WTC11 (cell line): Measurements from ENCODE around the gene CPT1B. TPM values are rescaled to one million over a fixed set of nuclear protein-coding genes. Genes with fewer than 3 reads are reported as not detected.

Experiments
- ATAC-seq: fragments of 200-7000 bp; cut with Tn5 transposase; 2 replicates; pipeline ENCODE4 v1.10.0; 2021; ENCODE audit warnings: mild to moderate bottlenecking, moderate library complexity
- CTCF ChIA-PET: fragments of 300-600 bp; sonication (Branson Sonifier 250); formaldehyde crosslinking; loops from one replicate; lab custom pipeline; 2021; ENCODE audit warnings: antibody characterized with exemption; lab: Charles Lee
- POLR2A ChIA-PET: fragments of 350-600 bp; sonication (Branson Sonifier 250); formaldehyde crosslinking; loops from one replicate; lab custom pipeline; 2021; ENCODE audit warnings: antibody characterized with exemption; lab: Charles Lee
- DNase-seq: peaks from one replicate; pipeline ENCODE4 v3.0.0; 2021; ENCODE audit warnings: low spot score
- H3K27ac Mint-ChIP-seq: 2 replicates; pipeline ENCODE4 v1.8.0; 2021; ENCODE audit warnings: mixed read lengths
- H3K27me3 Mint-ChIP-seq: 2 replicates; pipeline ENCODE4 v1.8.0; 2021; ENCODE audit warnings: low read depth, mild to moderate bottlenecking, moderate library complexity, mixed read lengths
- H3K36me3 Mint-ChIP-seq: 2 replicates; pipeline ENCODE4 v1.8.0; 2021; ENCODE audit warnings: mixed read lengths
- H3K4me1 Mint-ChIP-seq: 2 replicates; pipeline ENCODE4 v1.8.0; 2022; ENCODE audit warnings: mixed read lengths
- H3K4me3 Mint-ChIP-seq: 2 replicates; pipeline ENCODE4 v1.8.0; 2021; ENCODE audit warnings: mild to moderate bottlenecking, moderate library complexity, mixed read lengths
- H3K9me3 Mint-ChIP-seq: 2 replicates; pipeline ENCODE4 v1.8.0; 2021; ENCODE audit warnings: mixed read lengths
- AR ChIP-seq: fragments of 250-450 bp; sonication (Bioruptor Pico); IDR thresholded peaks from 2 replicates; pipeline ENCODE4 v1.9.0; 2021; ENCODE audit warnings: mild to moderate bottlenecking
- ATF1 ChIP-seq: sonication (generic); formaldehyde crosslinking; IDR thresholded peaks from 2 replicates; pipeline ENCODE4 v1.8.1; 2023; ENCODE audit warnings: mild to moderate bottlenecking, moderate library complexity, missing genetic modification reagents
- ERG ChIP-seq: fragments of 250-450 bp; sonication (Bioruptor Pico); IDR thresholded peaks from 2 replicates; pipeline ENCODE4 v1.8.0; 2021; ENCODE audit warnings: mild to moderate bottlenecking
- FOXJ3 ChIP-seq: sonication (generic); formaldehyde crosslinking; IDR thresholded peaks from 2 replicates; pipeline ENCODE4 v1.9.0; 2021; ENCODE audit warnings: missing genetic modification reagents, mild to moderate bottlenecking, borderline replicate concordance
- GABPB1 ChIP-seq: sonication (generic); formaldehyde crosslinking; IDR thresholded peaks from 2 replicates; pipeline ENCODE4 v1.8.1; 2023; ENCODE audit warnings: mild to moderate bottlenecking, missing genetic modification reagents
- IRF2 ChIP-seq: sonication (generic); formaldehyde crosslinking; IDR thresholded peaks from 2 replicates; pipeline ENCODE4 v1.8.0; 2022; ENCODE audit warnings: low read depth, missing genetic modification reagents, borderline replicate concordance
- KAT7 ChIP-seq: sonication (generic); formaldehyde crosslinking; IDR thresholded peaks from 2 replicates; pipeline ENCODE4 v1.8.1; 2023; ENCODE audit warnings: missing genetic modification reagents, mild to moderate bottlenecking, borderline replicate concordance
- NFE2L1 ChIP-seq: sonication (generic); formaldehyde crosslinking; IDR thresholded peaks from 2 replicates; pipeline ENCODE4 v1.8.1; 2023; ENCODE audit warnings: missing genetic modification reagents
- NFYB ChIP-seq: sonication (generic); formaldehyde crosslinking; conservative IDR thresholded peaks from 2 replicates; pipeline ENCODE4 v1.8.0; 2022; ENCODE audit warnings: low read depth, missing genetic modification reagents
- NR3C1 ChIP-seq: sonication (generic); formaldehyde crosslinking; conservative IDR thresholded peaks from 2 replicates; pipeline ENCODE4 v1.8.1; 2023; ENCODE audit warnings: low read depth, mild to moderate bottlenecking, missing genetic modification reagents
- PREB ChIP-seq: sonication (generic); formaldehyde crosslinking; IDR thresholded peaks from 2 replicates; pipeline ENCODE4 v1.8.1; 2022; ENCODE audit warnings: mild to moderate bottlenecking, missing genetic modification reagents, moderate library complexity, borderline replicate concordance
- SP1 ChIP-seq: sonication (generic); formaldehyde crosslinking; conservative IDR thresholded peaks from 2 replicates; pipeline ENCODE4 v1.8.1; 2022; ENCODE audit warnings: missing genetic modification reagents
- ZBTB21 ChIP-seq: sonication (generic); formaldehyde crosslinking; IDR thresholded peaks from 2 replicates; pipeline ENCODE4 v1.8.1; 2023; ENCODE audit warnings: mild to moderate bottlenecking, missing genetic modification reagents, borderline replicate concordance
- ZMAT4 ChIP-seq: fragments of 250-450 bp; sonication (Bioruptor Pico); IDR thresholded peaks from 2 replicates; pipeline ENCODE4 v1.9.0; 2021; ENCODE audit warnings: mild to moderate bottlenecking
- ZNF121 ChIP-seq: sonication (generic); formaldehyde crosslinking; IDR thresholded peaks from 2 replicates; pipeline ENCODE4 v1.8.0; 2023; ENCODE audit warnings: missing genetic modification reagents
- ZNF317 ChIP-seq: sonication (generic); formaldehyde crosslinking; IDR thresholded peaks from 2 replicates; pipeline ENCODE4 v1.8.1; 2023; ENCODE audit warnings: low read depth, mild to moderate bottlenecking, moderate library complexity, missing genetic modification reagents, borderline replicate concordance
- ZNF396 ChIP-seq: fragments of 250-450 bp; sonication (Bioruptor Pico); IDR thresholded peaks from 2 replicates; pipeline ENCODE4 v1.8.0; 2021; ENCODE audit warnings: mild to moderate bottlenecking, moderate library complexity, borderline replicate concordance
- total RNA-seq: library from RNA; stranded (reverse); gene quantifications from 3 replicates; pipeline ENCODE4 v1.2.3, GENCODE V29; 2021
- TF ChIP-seq, protein P1 (sequence below): fragments of 250-450 bp; sonication (Bioruptor Pico); IDR thresholded peaks from 2 replicates; pipeline ENCODE4 v2.1.2; 2022; ENCODE audit warnings: mild to moderate bottlenecking, moderate library complexity

CPT1B gene
- total RNA-seq, 1 experiment from 2014 or later, result 33.7 TPM

DNA sequence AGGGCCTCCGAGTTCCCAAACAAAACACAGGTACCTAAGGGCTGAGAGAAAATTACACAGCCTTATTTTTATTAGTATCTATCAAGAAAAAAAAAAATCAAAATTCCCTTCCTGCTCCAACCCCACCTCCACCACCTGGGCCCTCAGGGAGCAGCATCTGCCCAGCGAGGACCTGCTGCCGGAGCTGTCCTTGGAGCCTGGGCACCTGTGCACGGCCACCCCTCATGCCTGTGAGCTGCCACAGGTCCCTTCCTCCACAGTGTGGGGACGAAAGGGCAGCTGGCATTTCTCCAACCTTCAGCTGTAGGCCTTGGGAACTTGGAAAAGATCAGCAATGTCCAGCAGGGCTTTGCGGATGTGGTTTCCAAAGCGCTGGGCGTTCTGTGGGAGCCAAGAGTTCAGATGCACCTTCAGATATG is 9.2 kb downstream of the CPT1B start:
- no peaks in the 10 kb centered on the region for H3K9me3 Mint-ChIP-seq
- TF ChIP-seq GABPB1 (CRISPR knock-in tag), result no peak
- TF ChIP-seq ERG (CRISPR knock-in tag), result no peak
- H3K36me3 Mint-ChIP-seq, result peaks cover 31% of the 10 kb centered on the region
- ChIA-PET CTCF (interaction anchor here (1.2 kb wide), 1 partner anchor 52 kb away, joined by 3 read pairs; no protein-coding TSS in a partner anchor), POLR2A (interaction anchor here (0.6 kb wide), 1 partner anchor 53 kb away, joined by 4 read pairs; no protein-coding TSS in a partner anchor)
- no peaks in the 10 kb centered on the region for H3K4me1 Mint-ChIP-seq
- no peak overlapping the region for H3K27ac Mint-ChIP-seq
- ATAC-seq (no peak), DNase-seq (no peak)
- H3K4me3 Mint-ChIP-seq, result no peak overlapping the region
- peaks cover 5% of the 10 kb centered on the region for H3K27me3 Mint-ChIP-seq

- no peak overlapping the region for H3K4me3 Mint-ChIP-seq
- CTCF ChIA-PET, result no interaction called here
- peaks cover 9% of the 10 kb centered on the region for H3K27me3 Mint-ChIP-seq
- TF ChIP-seq ATF1 (CRISPR knock-in tag), result no peak
- no peak for TF ChIP-seq ZBTB21
- TF ChIP-seq ZNF121 (CRISPR knock-in tag), result no peak
- TF ChIP-seq ZMAT4, result no peak
- TF ChIP-seq SP1, result no peak
- TF ChIP-seq NFE2L1, result no peak
- TF ChIP-seq IRF2 (CRISPR knock-in tag), result no peak
- no peak for TF ChIP-seq NFYB
- no peak for TF ChIP-seq PREB
- no peak for TF ChIP-seq AR (CRISPR knock-in tag)
- TF ChIP-seq ZNF396 (CRISPR knock-in tag), result no peak
- TF ChIP-seq KAT7, result no peak
- TF ChIP-seq FOXJ3 (CRISPR knock-in tag), result no peak
- TF ChIP-seq NR3C1 (CRISPR knock-in tag), result no peak
- TF ChIP-seq, protein P1, sequence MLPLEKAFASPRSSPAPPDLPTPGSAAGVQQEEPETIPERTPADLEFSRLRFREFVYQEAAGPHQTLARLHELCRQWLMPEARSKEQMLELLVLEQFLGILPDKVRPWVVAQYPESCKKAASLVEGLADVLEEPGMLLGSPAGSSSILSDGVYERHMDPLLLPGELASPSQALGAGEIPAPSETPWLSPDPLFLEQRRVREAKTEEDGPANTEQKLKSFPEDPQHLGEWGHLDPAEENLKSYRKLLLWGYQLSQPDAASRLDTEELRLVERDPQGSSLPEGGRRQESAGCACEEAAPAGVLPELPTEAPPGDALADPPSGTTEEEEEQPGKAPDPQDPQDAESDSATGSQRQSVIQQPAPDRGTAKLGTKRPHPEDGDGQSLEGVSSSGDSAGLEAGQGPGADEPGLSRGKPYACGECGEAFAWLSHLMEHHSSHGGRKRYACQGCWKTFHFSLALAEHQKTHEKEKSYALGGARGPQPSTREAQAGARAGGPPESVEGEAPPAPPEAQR (CRISPR knock-in tag), result no peak
- no peak for TF ChIP-seq GABPB1 (CRISPR knock-in tag)
- no peak for DNase-seq
- peaks cover 31% of the 10 kb centered on the region for H3K36me3 Mint-ChIP-seq
- ATAC-seq, result no peak
- H3K27ac Mint-ChIP-seq, result no peak overlapping the region
- POLR2A ChIA-PET, result no interaction called here
- H3K4me1 Mint-ChIP-seq, result peaks cover under 1% of the 10 kb centered on the region
- no peaks in the 10 kb centered on the region for H3K9me3 Mint-ChIP-seq
These were observed 9.6 kb downstream of the CPT1B start for GRCh38 chr22:50568626-50569025.

DNA sequence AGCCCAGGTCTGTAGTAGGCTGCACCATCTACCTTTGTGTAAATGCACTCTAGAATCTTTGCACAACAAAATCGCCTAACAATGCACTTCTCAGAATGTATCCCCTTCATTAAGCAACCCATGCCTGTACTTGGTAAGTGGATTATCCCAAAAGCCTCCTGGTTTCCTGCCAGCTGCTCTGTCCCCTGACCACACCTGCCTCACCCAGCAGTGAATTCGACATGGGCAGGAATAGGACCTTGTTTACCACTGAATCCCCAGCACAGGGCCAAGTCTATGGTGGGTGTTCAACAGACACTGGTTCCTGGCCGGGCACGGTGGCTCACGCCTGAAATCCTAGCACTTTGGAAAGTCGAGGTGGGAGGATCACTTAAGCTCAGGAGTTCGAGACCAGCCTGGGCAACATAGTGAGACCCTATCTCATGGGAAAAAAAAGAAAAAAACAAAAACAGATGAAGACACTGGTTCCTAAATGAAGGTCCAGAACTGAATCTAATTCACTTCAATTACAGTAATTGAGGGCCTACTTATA is 10.4 kb downstream of the CPT1B start:
- DNase-seq, result no peak
- Mint-ChIP-seq H3K4me1 (peaks cover 6% of the 10 kb centered on the region), H3K27ac (no peak overlapping the region), H3K4me3 (no peak overlapping the region), H3K27me3 (peaks cover 14% of the 10 kb centered on the region), H3K36me3 (peaks cover 30% of the 10 kb centered on the region), H3K9me3 (no peaks in the 10 kb centered on the region)
- ATAC-seq, result no peak
- TF ChIP-seq ZNF121 (CRISPR knock-in tag), result 0 out of 2 replicates have a peak, but pooled peaks have one; percentile 10
- no peak for TF ChIP-seq ZNF317 (CRISPR knock-in tag)
- POLR2A ChIA-PET, result no interaction called here
- CTCF ChIA-PET, result no interaction called here
